Measurements from ENCODE around the gene NKX2-1. TPM values are rescaled to one million over a fixed set of nuclear protein-coding genes. Genes with fewer than 3 reads are reported as not detected.
A peak's percentile ranks its signal among the peaks of the same experiment; 100 is the strongest.

Gene NKX2-1
- total RNA-seq, 2 donors from 2014 or later: 0.31 to 0.62 TPM

GRCh38 chr14:36517242-36518030, 2.6 kb downstream of the NKX2-1 start:
- H3K4me1 Mint-ChIP-seq: peaks cover 49% of the 10 kb centered on the region
- H3K4me3 ChIP-seq (ENCODE audit: low read length): no peak overlapping the region
- peak; percentile 74 for DNase-seq
- no peak for TF ChIP-seq CTCF (conservative IDR thresholded peaks at IDR 0.05)
- 2% methylated on average over 49 to 87 of the region's 87 CpGs for WGBS, 2 experiments (ENCODE audit: insufficient coverage in 1 of 2, insufficient read length in 1 of 2)
- no peak overlapping the region for H3K27ac Mint-ChIP-seq
- no peak overlapping the region for H3K4me3 Mint-ChIP-seq
- no peaks in the 10 kb centered on the region for H3K9me3 ChIP-seq (ENCODE audit: control insufficient read depth, low read length)
- no peaks in the 10 kb centered on the region for H3K36me3 Mint-ChIP-seq (ENCODE audit: low read depth)
- H3K36me3 ChIP-seq (ENCODE audit: control insufficient read depth, insufficient read depth, low read length): no peaks in the 10 kb centered on the region
- H3K27ac ChIP-seq (ENCODE audit: low read depth, low read length): no peak overlapping the region
- peaks cover 19% of the 10 kb centered on the region for H3K4me1 ChIP-seq (ENCODE audit: control insufficient read depth, insufficient read depth, low read length)
- peaks cover 98% of the 10 kb centered on the region for H3K27me3 Mint-ChIP-seq (ENCODE audit: insufficient read depth)
- no peak overlapping the region for H3K9ac ChIP-seq (ENCODE audit: extremely low read depth, low read length, poor library complexity, severe bottlenecking)
- no peaks in the 10 kb centered on the region for H3K9me3 Mint-ChIP-seq
- peaks cover 99% of the 10 kb centered on the region for H3K27me3 ChIP-seq (ENCODE audit: control insufficient read depth, insufficient read depth, low read length, poor library complexity, severe bottlenecking)

GRCh38 chr14:36516719-36517241, 3.3 kb downstream of the NKX2-1 start:
- Histone ChIP-seq H3K4me1 (ENCODE audit: control insufficient read depth, insufficient read depth, low read length) (peaks cover 20% of the 10 kb centered on the region), H3K9ac (ENCODE audit: extremely low read depth, low read length, poor library complexity, severe bottlenecking) (no peak overlapping the region), H3K4me3 (ENCODE audit: low read length) (no peak overlapping the region), H3K27me3 (ENCODE audit: control insufficient read depth, insufficient read depth, low read length, poor library complexity, severe bottlenecking) (peaks cover 99% of the 10 kb centered on the region), H3K9me3 (ENCODE audit: control insufficient read depth, low read length) (no peaks in the 10 kb centered on the region), H3K36me3 (ENCODE audit: control insufficient read depth, insufficient read depth, low read length) (no peaks in the 10 kb centered on the region), H3K27ac (ENCODE audit: low read depth, low read length) (no peak overlapping the region)
- no peak overlapping the region for H3K4me3 Mint-ChIP-seq
- H3K4me1 Mint-ChIP-seq: peaks cover 52% of the 10 kb centered on the region
- no peak overlapping the region for H3K27ac Mint-ChIP-seq
- no peak for DNase-seq
- peaks cover 98% of the 10 kb centered on the region for H3K27me3 Mint-ChIP-seq (ENCODE audit: insufficient read depth)
- H3K36me3 Mint-ChIP-seq (ENCODE audit: low read depth): no peaks in the 10 kb centered on the region
- no peak for TF ChIP-seq CTCF (conservative IDR thresholded peaks at IDR 0.05)
- WGBS, 2 experiments (ENCODE audit: insufficient coverage in 1 of 2, insufficient read length in 1 of 2): 0 to 9% methylated on average over 1 to 15 of the region's 16 CpGs
- H3K9me3 Mint-ChIP-seq: no peaks in the 10 kb centered on the region

GRCh38 chr14:36515896-36516718, 3.9 kb downstream of the NKX2-1 start:
- H3K36me3 Mint-ChIP-seq (ENCODE audit: low read depth): no peaks in the 10 kb centered on the region
- no peak overlapping the region for H3K27ac Mint-ChIP-seq
- no peak overlapping the region for H3K4me3 ChIP-seq (ENCODE audit: low read length)
- H3K9me3 Mint-ChIP-seq: no peaks in the 10 kb centered on the region
- no peak for DNase-seq
- H3K4me1 ChIP-seq (ENCODE audit: control insufficient read depth, insufficient read depth, low read length): peaks cover 19% of the 10 kb centered on the region
- H3K27me3 Mint-ChIP-seq (ENCODE audit: insufficient read depth): peaks cover 94% of the 10 kb centered on the region
- peaks cover 99% of the 10 kb centered on the region for H3K27me3 ChIP-seq (ENCODE audit: control insufficient read depth, insufficient read depth, low read length, poor library complexity, severe bottlenecking)
- no peak for TF ChIP-seq CTCF (conservative IDR thresholded peaks at IDR 0.05)
- no peak overlapping the region for H3K4me3 Mint-ChIP-seq
- 7% methylated on average over 9 of the region's 11 CpGs; no CpG with 5 or more reads in 1 of the 2 experiments for WGBS, 2 experiments (ENCODE audit: insufficient coverage in 1 of 2, insufficient read length in 1 of 2)
- no peaks in the 10 kb centered on the region for H3K9me3 ChIP-seq (ENCODE audit: control insufficient read depth, low read length)
- H3K4me1 Mint-ChIP-seq: peaks cover 49% of the 10 kb centered on the region
- no peaks in the 10 kb centered on the region for H3K36me3 ChIP-seq (ENCODE audit: control insufficient read depth, insufficient read depth, low read length)
- no peak overlapping the region for H3K27ac ChIP-seq (ENCODE audit: low read depth, low read length)
- H3K9ac ChIP-seq (ENCODE audit: extremely low read depth, low read length, poor library complexity, severe bottlenecking): no peak overlapping the region
